NCI-H446 treated with DMSO at 0.1 percent for 48 hours (cell line): ENCODE results near the gene DMRT1.
"Not testable (repeated sequence)": the region's sequence is repeated elsewhere in the genome, so short reads cannot be mapped to it uniquely, and the experiment has no call there.

Experiments
- DNase-seq: peaks from one replicate; lab custom pipeline; 2025; lab: John Stamatoyannopoulos, UW

DMRT1 gene

DNA sequence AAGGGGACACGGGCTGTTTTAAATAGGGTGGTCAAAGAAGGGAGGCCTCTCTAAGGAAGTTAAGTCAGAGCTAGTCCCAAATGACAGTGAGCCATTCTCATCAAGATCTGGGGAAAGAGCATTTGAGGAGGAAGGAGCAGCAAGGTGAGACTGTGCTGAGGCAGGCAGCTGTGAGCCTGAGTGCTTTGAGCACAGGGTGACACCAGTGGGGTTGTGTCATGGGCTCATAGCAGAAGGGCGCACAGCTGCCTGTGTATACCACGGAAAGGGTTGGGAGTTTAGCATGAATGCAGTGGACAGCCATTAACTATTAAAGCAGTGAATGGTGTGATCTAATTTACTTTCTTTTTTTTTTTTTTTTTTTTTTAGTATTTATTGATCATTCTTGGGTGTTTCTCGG is 19.2 kb downstream of the DMRT1 start:
- no peak for DNase-seq

DNA sequence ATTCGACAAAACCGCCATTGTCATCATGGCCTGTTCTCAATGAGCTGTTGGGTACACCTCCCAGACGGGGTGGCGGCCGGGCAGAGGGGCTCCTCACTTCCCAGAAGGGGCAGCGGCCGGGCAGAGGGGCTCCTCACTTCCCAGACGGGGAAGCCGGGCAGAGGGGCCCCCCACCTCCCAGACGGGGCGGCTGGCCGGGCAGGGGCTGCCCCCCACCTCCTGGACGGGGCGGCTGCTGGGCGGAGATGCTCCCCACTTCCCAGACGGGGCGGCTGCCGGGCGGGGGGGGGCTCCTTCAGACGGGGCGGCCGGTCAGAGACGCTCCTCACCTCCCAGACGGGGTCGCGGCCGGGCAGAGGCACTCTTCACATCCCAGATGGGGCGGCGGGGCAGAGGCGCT is 20.0 kb downstream of the DMRT1 start:
- not testable (repeated sequence) for DNase-seq

DNA sequence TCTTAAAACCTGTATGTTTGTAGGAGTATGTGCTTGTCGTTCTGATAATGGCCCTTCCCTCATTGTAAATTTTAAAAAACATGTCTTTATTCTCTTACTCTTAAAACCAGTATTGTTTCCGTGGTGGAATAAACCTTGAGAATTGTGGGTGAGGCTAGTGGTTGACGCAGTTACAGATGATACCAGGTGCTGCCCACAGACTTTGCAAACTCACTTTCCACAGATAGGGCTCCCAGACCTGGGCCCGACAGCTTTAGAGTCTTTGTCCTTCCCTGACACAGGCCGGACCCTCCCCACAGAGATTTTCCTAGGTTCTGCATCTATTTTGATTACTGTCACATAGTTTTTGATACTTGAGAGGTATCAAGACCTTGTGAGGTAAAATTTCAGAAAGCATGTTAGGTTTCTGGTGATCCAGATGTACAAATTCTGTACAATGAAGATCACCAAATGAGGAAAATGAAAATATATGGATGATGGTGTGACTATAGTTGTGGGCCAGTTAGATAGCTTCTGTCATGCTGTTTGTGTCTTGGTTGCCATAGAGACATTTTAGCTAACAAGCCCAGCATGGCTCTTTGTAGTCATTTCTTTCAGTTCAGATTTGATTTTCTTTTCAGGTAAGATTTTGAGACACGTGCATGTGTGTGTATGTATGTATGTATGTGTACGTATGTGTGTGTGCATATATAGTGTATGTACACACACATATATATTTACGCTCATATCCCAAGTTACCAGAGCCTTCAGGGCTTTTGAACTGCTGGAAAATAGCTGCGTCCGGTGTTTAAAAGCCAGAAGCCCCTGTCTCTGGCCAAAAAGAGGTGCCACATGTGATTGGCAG is 33.8 kb downstream of the DMRT1 start:
- DNase-seq, result no peak

DNA sequence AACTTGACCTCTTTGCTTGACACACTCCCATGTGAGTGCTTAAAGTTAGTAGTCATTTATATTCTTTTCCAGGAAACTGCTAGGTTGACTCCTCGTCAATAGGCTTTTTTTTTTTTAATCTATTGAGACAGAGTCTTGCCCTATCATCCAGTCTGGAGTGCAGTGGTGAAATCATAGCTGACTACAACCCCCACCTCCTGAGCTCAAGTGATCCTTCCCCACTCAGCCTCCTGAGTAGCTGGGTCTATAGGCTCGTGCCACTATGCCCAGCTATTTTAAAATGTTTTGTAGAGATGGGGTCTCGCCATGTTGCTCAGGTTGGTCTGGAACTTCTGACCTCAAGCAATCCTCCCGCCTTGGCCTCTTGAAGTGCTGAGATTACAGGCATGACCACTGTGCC is 34.9 kb downstream of the DMRT1 start:
- DNase-seq, result no peak

DNA sequence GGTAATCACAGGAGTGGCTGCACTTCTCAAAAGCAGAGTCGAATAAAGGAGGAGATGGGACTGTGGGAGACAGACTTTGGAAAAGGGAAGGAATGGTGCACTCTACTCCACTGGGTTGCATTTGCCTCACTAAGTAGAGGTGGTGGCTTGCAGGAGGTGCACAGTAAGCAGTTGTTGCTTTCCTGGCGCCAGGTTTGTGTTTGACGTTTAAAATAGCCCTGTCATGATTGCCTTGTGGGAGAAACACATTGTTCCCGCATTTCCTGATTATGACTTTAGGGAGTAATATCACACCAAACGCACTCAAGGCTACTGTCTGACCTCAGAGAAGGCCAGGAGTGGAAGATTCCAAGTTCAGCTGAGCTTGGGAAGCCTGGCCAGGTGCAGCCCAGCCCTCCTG is 36.7 kb downstream of the DMRT1 start:
- DNase-seq, result no peak

DNA sequence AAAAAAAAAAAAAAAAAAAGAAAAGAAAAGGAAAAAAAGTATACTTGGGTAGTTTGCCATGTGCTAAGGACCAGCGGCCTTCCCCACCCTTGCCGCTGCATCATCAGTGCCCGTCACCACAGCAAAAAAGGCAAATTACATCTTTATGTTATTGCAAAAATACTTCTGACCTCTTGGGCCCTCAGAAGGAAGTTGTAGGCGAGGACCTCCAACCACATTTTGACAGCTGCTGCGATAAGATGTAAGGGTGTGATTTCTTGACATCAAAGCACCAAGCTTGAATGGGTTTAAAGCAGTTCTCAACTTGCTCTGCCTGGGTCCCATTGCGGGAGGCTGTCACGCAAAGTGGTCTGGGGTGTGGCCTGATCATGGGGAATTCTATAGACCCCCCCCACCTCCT is 39.2 kb downstream of the DMRT1 start:
- no peak for DNase-seq

DNA sequence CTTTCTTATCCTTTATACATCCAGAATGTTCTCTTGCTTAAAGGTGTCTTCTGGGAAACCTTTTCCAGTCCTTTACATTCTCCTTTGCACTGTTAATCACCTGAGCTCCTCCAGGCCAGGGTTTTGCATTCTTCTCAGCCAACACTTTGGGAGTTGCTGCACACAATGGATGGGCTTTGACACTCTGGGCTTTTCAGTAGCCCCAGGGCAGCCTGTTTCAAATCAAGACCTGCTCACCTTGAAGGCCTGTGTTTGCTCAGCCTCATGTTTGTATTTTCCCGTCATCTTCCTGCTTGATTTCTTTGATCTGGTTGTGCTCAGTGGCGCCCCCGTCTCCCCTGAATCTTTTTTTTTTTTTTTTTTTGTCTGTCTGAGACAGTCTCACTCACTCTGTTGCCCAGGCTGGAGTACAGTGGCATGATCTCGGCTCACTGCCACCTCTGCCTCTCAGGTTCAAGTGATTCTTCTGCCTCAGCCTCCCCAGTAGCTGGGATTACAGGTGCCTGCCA is 41.0 kb downstream of the DMRT1 start:
- no peak for DNase-seq

DNA sequence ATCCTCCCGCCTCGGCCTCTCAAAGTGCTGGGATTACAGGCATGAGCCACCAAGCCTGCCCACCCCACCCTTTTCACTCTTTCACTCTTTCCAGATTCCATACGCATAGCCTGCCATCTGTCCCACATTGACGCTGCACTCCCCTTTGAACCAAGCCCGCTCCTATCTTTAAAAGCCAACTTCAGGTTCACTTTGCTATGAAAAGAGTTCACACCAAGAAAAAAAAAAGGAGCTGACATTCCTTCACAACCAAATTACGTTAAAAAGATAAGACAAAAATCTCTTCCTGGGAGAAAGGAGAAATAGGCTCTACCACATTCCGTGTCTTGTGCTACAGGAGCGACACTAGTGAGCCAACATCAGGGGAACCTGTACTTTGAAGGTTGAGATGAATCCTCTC is 41.5 kb downstream of the DMRT1 start:
- no peak for DNase-seq

DNA sequence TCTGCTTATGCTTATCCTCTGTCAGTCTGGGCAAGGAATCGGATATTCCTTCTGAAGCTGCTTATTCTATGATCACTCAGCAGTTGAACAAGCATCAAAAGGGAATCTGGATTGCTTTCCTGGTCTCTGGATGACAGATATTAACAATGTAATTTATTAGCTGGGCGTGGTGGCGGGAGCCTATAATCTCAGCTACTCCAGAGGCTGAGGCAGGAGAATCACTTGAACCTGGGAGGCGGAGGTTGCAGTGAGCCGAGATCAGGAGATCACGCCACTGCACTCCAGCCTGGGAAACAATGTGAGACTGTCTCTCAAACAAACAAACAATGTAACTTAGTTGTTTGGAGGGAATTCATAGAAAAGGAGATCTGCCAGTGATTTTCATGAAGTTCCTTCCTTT is 45.4 kb downstream of the DMRT1 start:
- no peak for DNase-seq

DNA sequence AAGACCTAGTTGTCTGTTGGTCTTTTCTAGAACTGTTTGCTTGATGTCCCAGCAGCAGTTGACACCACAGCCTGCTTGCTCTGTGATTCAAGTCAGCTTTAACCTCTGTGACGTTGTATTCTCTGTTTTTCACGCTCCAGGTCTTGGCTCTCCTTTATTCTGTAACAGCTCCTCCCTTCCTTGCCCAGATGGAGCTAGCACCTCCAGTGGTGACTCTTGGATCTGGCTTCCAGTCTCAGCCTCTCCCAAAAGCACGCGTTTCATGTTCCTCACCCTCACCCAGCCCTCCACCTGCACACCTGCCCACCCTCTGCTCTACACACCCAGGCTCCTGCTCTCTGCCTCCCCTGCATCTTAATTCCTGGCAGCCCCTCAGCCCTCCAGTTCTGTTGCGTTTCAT is 50.6 kb downstream of the DMRT1 start:
- no peak for DNase-seq

DNA sequence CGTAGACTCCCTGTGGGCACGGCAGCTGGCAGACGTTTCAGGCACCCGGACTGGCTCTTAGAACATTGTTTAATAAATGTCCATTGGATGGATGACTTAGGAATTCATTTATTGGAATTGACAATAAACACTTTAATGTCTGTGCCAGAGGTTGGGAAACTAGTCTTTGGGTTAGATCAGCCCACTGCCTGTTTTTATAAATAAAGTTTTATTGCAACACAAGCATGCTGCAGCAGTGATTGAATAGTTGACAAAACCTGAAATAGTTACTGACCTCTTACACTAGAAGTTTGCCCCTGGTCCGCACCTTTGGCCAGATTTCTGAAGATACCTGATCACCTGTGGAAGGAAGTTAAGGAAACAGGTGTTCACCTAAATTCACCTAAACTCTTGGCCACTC is 51.6 kb downstream of the DMRT1 start:
- no peak for DNase-seq

DNA sequence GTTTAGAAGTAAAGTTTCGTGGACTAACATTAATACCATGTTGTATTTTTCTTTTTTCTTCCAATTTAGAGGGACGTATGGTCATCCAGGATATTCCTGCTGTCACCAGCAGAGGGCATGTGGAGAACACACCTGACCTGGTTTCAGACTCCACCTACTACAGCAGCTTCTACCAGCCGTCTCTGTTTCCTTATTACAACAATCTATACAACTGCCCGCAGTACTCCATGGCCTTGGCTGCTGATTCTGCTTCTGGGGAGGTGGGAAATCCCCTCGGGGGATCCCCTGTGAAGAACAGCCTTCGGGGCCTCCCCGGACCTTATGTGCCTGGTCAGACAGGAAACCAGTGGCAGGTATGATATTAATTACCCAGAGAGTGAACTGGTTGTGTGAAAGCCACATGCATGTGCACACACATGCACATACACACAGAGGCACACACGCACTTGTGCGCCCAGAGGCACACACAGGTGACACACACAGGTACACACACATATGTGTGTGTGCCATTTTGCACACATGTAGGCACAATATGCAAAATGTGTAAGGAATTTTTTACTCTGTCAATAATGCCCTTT is 52.4 kb downstream of the DMRT1 start:
- DNase-seq, result peak; percentile 30

DNA sequence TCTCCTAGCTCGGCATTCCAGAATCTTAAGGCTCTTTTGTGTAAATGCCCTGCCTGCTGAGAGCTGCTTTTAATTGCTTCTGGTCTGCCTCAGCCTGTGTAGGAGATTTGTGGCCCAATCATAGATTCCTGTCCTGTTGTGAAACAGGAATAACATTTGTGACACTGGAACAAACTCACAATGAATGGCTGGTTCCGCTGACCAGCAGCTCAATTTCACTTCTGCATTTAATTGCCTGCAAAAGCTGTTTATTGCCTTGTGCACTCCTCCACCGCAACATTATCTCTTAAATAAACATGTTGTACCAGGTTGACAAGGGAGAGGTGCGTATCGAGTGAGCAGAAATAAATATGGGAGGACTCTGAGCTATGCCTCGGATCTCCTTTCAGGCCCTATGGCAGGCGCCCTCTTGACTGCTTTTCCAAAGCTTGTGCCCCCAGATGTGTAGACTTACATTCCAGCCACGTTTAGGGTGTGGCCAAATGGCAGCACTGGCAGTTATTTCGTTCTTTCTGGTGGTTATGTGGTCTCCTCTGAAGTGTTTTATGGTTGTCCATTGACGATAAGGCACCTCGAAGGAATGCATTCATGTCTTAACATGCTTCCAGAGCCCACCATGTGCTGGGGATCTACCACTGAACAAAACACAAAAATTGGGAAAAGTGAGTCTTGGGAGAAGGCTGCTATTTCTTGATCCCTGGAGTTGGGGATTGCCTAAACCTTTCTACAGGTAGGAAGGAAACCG is 58.1 kb downstream of the DMRT1 start:
- no peak for DNase-seq

DNA sequence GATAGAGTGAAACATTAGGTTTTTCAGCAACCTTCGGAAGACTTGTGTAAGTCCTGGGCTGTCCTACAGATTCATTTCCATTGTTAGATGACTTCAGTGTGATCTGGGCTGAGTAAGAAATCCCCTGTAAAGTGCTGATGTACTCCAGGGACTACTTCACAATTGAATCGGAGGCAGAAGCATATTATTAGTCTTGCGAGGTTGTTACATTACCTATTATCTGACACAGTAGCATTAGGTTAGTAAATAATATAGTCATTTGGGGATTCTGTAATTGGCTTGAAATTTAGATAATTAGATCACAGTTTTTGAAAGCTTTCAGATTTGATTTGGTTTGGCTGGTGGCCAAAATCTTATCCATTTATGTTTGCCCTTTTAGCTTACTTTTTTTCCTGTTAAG is 62.4 kb downstream of the DMRT1 start:
- no peak for DNase-seq

DNA sequence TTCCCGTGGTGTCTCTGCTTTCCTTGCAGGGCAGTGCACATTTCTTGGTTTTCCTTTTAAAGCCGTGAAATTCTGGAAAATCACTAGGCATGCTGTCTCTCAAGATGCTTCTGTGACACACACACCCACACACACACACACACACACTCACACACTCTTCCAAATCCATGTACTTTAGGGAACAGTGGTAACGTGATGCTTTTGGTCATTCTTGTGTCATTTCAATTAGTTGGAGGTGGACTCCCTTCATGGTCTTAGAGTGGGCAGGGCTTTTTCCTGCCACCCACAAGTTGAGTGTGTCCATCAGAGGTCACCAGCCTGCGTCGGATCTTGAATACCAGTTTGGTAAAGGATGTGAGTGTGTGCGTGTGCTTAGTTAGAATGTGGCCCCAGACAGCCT is 64.4 kb downstream of the DMRT1 start:
- no peak for DNase-seq

DNA sequence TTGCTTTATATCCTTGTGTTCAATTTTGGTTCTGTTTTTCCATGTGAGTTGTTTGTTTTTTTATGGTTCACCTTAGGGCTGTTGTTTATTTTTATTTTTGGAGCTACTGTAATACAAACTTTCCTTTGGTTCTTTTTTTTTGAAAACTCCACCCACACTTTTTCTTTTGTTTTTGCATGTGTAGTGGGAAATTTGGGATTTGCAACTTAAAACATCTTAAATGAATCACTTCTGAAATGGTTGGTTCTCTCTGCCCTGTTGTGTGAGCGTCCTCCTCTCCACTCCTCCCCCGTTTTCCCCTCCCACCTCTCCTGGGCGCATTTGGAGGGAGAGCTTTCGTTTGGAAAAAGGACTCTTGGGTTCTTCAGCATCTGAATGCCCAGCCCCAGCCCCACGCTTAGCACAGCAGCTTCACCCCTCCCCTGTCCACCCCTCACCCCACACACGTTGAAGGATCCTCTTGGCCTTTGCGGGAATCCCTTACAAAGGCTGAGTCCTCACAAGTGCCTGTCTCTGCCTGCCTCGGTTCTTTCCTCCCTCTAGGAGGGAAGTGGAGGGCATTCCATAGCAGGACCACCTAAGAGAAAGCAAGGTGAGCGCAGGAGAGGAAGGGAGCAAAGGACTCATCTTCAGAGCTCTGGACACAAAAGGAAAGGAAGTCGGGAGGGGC is 67.2 kb downstream of the DMRT1 start:
- DNase-seq, result no peak

DNA sequence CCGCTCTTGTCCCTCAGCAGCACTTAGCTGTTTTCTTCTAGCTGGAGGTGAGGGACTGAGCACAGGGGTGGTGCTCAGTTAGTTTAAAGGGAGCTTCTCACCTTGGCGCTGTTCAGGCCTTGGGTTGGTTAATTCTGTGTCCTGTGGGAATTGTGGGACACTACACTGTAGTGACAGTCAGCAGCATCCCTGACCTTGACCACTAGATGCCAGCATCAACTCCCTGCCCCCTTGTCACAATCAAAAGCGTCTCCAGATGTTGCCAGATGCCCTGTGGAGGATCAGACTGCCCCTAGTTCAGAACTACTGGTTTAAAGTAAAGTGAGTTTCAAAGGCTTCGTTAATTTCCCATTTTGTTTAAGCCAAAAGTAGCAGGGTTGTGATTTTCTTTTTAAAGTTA is 69.5 kb downstream of the DMRT1 start:
- DNase-seq, result no peak

DNA sequence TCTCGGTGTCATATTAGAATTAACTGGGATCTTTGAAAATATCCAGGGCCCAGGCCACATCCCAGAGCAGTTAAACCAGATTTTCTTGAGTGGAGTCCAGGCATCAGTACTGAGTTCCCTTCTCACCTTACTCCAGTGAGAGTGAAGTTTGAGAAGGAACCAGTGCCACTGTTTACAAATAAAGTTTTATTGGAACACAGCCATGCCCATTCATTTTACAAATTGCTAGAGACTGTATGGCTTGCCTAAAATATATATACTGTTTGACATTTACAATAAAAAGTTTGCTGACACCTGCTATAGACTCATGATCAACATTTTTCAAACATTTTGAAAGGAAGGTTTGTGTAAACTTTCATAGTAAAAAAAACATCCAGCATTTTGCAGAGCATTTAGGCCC is 71.3 kb downstream of the DMRT1 start:
- DNase-seq, result no peak

DNA sequence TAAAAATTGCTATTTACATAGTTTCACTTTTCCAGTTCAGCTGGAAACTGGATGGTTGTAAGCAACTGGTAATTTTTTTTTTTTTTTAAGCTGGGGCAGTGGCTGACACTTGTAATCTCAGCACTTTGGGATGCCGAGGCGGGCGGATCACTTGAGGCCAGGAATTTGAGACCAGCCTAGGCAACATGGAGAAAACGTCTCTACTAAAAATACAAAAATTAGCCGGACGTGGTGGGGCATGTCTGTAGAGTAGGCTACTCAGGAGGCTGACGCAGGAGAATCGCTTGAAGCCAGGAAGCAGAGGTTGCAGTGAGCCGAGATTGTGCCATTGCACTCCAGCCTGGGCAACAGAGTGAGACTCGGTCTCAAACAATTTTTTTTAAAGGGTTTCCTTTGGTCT is 72.0 kb downstream of the DMRT1 start:
- DNase-seq, result not testable (repeated sequence)

DNA sequence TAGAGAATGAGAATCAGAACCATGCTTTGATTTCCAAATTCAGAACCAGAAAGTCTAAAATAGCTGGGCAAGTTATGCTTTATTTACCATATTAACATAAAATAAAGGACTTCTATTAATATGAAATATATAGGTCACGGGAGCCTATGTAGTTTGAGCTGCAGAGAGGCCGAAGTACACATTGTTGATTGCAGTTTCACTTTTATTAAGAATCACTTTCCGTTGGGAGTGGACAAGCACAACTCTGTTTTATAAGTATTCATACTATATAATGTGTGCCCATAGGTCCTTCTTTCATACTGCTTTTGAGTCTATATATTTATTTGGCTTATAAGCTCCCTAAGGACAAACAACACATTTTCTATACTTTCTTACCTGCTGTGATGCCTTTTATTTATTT is 76.2 kb downstream of the DMRT1 start:
- DNase-seq, result no peak

DNA sequence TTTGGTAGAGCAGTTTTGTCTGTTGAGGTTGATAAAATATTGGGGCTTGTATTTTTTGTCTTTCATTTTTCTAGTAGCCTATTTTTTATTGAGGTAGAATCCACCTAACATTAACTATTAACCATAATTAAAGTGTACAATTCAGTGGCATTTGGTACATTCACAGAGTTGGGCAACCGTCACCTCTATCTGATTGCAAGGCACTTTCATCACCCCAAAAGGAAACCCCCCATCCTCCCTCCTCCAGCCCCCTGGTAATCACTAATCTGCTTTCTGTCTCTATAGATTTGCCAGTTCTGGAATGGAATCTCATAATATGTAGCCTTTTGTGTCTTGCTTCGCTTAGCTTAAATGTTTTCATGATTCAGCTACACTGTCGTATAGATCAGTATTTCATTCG is 79.4 kb downstream of the DMRT1 start:
- no peak for DNase-seq

DNA sequence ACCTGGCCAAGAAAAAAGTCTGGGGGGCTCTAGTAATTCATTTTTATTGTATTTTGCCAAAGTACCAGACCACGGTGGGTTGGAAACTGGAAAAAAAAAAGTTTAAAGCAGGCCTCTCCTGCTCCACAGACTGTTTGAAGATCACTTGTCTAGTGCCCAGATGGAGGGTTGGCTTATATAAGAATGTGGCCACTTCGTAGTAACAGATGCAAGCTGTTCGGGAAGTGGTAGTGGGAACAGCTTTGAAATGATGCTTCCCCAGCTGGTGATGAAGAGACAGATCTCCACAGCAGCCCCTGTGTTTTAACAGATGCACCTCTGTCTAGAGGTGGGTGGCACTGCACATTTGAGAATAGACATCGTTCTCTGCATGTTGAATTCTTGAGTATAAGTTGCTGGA is 80.7 kb downstream of the DMRT1 start:
- no peak for DNase-seq

DNA sequence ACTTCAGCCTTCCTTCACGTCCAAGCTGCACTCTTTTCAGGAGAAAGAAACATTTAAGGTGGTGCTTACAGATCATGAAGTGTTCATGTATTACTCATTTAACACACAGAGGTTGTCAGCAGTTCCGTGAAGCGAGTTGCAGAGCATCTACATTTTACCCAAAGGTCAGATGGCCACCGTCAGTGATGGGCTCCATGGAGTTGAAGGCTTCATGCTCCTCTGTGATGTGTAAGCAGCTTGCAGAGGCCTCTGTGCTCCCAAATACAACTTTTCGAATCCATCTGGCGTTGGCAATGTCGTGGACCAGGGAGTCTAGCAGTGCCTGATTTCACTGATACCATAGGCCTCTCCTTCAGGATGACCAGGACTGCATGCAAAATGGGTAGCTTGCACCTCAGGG is 81.2 kb downstream of the DMRT1 start:
- no peak for DNase-seq
